Activated naive CD4-positive, alpha-beta T cell treated with anti-CD3 and anti-CD28 coated beads, Interleukin-2, amount 10 ng/mL, durations not matched to agents 7 days and 5 days (primary cell): ENCODE results near the gene CCDC82.
A peak's percentile ranks its signal among the peaks of the same experiment; 100 is the strongest.

Experiments used
- CTCF ChIA-PET: fragments of 350-600 bp; sonication (Branson Sonifier 250); formaldehyde crosslinking; loops from one replicate; lab custom pipeline; 2021; ENCODE audit warnings: antibody characterized with exemption; lab: Charles Lee
- DNase-seq: peaks from one replicate; pipeline ENCODE4 v3.0.0-alpha.2; 2020
- H3K27ac Mint-ChIP-seq: one replicate; pipeline ENCODE4 v1.8.0; 2021; ENCODE audit warnings: mild to moderate bottlenecking, moderate library complexity, mixed read lengths
- H3K27me3 Mint-ChIP-seq: one replicate; pipeline ENCODE4 v1.8.0; 2021; ENCODE audit warnings: mild to moderate bottlenecking, mixed read lengths
- H3K36me3 Mint-ChIP-seq: one replicate; pipeline ENCODE4 v1.8.0; 2021; ENCODE audit warnings: mixed read lengths
- H3K4me1 Mint-ChIP-seq: one replicate; pipeline ENCODE4 v1.8.0; 2021; ENCODE audit warnings: mixed read lengths
- H3K4me3 Mint-ChIP-seq: one replicate; pipeline ENCODE4 v1.8.0; 2021; ENCODE audit warnings: mild to moderate bottlenecking, moderate library complexity, mixed read lengths
- H3K9me3 Mint-ChIP-seq: one replicate; pipeline ENCODE4 v1.8.0; 2021; ENCODE audit warnings: mixed read lengths

Gene CCDC82

DNA sequence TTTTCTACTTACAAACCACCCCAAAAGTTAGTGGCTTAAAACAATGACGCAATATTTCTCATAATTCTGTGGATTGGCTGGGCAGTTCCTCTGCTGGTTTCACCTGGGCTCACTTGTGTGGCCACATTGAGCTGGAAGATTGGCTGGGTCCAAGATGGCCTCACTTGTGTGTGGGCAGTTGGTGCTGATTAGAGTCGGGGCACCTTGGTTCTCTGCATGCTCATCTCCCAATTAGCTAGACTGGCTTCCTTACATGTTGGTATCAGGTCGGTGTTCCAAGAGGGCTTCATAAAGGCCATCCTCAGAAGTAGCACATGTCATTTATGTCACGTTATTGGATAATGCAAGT is 59.2 kb downstream of the CCDC82 start:
- Mint-ChIP-seq H3K4me1 (peaks cover 64% of the 10 kb centered on the region), H3K36me3 (peaks cover 57% of the 10 kb centered on the region), H3K4me3 (no peak overlapping the region), H3K27ac (no peak overlapping the region), H3K9me3 (no peaks in the 10 kb centered on the region), H3K27me3 (no peaks in the 10 kb centered on the region)
- CTCF ChIA-PET = interaction anchor here (1.8 kb wide), 1 partner anchor 13 kb away, joined by 8 read pairs; the partner anchor contains the start of gene MAML2
- no peak for DNase-seq

DNA sequence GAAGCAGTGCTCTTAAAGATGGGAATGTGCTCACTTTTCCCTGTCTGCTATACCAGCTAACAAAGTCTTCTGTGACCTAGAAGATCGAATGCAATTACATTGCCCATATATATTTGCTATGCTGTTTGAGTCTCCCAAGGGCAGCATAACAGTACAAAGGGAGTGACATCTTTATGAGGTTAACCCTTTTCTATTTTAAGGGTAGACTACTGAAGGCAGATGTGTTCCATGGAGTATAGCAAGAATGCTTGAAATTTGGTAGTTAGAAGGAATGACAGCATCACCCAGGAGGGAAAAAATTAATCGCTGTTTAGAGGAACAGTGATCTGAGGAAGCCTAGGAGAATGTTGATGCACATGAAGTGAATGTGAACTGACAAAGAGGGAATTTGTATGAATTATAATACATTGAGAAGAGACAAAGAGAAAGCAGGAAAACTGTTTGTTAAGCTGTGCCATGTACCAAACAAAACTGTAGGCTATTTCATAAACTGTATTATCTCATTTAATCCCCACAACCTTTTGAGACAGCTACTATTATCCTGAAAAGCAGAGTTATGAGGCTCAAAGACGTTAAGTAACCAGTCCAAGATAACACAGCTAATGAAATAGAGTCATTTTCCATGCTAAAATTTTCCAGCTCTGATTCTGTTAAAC is 59.7 kb downstream of the CCDC82 start:
- Mint-ChIP-seq H3K27ac (no peak overlapping the region), H3K27me3 (no peaks in the 10 kb centered on the region), H3K36me3 (peaks cover 55% of the 10 kb centered on the region), H3K4me3 (no peak overlapping the region), H3K9me3 (no peaks in the 10 kb centered on the region), H3K4me1 (peaks cover 63% of the 10 kb centered on the region)
- CTCF ChIA-PET = interaction anchor here (1.8 kb wide), 1 partner anchor 13 kb away, joined by 8 read pairs; the partner anchor contains the start of gene MAML2
- DNase-seq = no peak

DNA sequence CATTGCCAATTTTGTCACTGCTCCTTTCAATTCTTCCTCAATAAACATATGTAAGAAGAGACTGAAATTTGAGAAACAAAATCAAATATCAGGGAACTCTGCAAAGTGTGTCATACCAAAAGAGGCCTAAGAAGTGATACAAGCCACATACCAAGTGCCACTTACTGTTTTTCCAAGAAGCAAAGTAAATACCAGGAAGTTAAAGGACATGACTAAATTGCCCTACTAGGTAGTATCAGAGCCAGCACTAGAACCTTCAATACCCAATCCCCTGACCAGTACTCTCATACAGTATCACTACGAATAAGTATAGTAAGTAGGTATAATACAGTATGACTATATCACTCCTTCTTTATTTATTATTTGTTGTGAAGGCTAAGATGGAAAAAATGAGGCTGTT is 60.3 kb downstream of the CCDC82 start:
- Mint-ChIP-seq H3K4me3 (no peak overlapping the region), H3K4me1 (peaks cover 58% of the 10 kb centered on the region), H3K36me3 (peaks cover 55% of the 10 kb centered on the region), H3K27ac (peak overlapping the region; percentile 68), H3K27me3 (no peaks in the 10 kb centered on the region), H3K9me3 (no peaks in the 10 kb centered on the region)
- CTCF ChIA-PET = interaction anchor here (1.8 kb wide), 1 partner anchor 14 kb away, joined by 8 read pairs; the partner anchor contains the start of gene MAML2
- no peak for DNase-seq

DNA sequence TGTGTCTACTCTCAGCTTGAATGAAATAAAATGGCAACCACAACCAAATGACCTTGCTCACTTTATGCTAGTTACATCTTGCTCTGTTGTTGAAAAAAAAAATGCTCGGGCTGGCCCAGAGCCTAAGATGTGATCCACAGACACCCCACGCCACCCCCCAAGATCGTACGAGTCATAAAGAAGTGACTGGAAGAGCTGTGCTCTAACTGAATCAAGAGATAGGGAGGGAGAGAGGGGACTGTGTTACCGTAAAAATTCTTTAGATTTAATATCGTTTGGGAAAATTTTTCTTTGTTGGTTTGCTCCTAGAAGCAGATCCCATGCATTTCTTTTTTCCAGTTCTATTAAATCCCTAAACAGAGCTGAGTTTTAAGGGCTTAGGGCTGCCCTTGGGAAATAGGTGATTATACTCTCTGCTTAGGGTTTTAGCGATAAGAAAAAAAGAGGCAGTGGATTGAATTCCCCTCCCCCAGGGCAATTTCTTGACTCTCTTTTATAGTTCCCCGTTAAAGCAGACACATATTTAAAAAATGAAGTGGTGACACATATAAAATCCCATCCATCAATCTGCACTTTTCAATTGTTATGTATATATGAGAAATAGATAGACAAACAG is 61.2 kb downstream of the CCDC82 start:
- CTCF ChIA-PET = interaction anchor here (1.0 to 1.1 kb wide), 2 partner anchors 9 to 63 kb away, joined by 3 read pairs; no protein-coding TSS in a partner anchor
- Mint-ChIP-seq H3K27me3 (no peaks in the 10 kb centered on the region), H3K9me3 (no peaks in the 10 kb centered on the region), H3K36me3 (peaks cover 57% of the 10 kb centered on the region), H3K27ac (no peak overlapping the region), H3K4me3 (no peak overlapping the region), H3K4me1 (peaks cover 56% of the 10 kb centered on the region)
- no peak for DNase-seq

DNA sequence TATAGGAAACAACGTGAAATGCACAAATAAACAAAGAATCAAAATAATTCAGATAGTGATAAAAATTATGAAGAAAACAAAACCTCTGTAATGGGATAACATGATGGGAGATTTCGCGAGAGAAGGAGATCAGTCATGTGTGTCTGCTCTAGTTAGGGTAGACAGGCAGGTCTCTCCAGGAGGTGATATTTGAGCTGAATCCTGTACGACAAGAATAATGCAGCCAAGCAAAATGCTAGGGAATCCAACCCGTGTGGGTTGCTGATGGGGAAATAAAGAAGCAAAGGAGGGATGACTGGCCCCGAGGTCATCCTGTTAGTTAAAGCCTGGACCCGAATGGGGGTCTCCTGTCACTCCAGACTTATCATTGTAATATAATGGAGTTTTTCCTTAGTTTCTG is 62.8 kb downstream of the CCDC82 start:
- no peaks in the 10 kb centered on the region for H3K9me3 Mint-ChIP-seq
- H3K36me3 Mint-ChIP-seq = peaks cover 60% of the 10 kb centered on the region
- peaks cover 44% of the 10 kb centered on the region for H3K4me1 Mint-ChIP-seq
- no peak overlapping the region for H3K4me3 Mint-ChIP-seq
- H3K27me3 Mint-ChIP-seq = no peaks in the 10 kb centered on the region
- no peak for DNase-seq
- CTCF ChIA-PET = interaction anchor here (1.1 kb wide), 1 partner anchor 12 kb away, joined by 4 read pairs; no protein-coding TSS in a partner anchor
- H3K27ac Mint-ChIP-seq = no peak overlapping the region

DNA sequence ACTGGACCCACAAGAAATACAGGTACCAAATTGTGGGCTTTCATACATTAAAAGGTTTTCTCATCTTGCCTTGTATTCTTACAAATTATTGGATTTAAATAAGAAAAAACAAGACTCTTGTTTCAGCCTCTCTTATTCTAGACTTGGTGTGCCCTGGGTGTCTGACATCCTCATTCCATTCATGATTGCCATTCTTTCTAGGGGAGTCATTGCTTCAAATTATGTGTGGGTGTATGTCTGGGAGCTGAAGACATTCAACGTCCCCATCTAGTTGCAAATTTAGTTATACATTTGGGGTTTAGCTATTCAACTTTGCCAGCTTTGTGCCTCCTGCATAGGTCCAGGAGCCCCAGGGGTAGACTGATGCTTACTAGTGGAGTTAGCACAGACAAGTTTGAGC is 64.8 kb downstream of the CCDC82 start:
- no peaks in the 10 kb centered on the region for H3K27me3 Mint-ChIP-seq
- no peak for DNase-seq
- no peaks in the 10 kb centered on the region for H3K9me3 Mint-ChIP-seq
- peaks cover 66% of the 10 kb centered on the region for H3K36me3 Mint-ChIP-seq
- H3K4me3 Mint-ChIP-seq = no peak overlapping the region
- peaks cover 38% of the 10 kb centered on the region for H3K4me1 Mint-ChIP-seq
- no peak overlapping the region for H3K27ac Mint-ChIP-seq
- CTCF ChIA-PET = interaction anchor here (1.7 kb wide), 1 partner anchor 18 kb away, joined by 3 read pairs; no protein-coding TSS in a partner anchor

DNA sequence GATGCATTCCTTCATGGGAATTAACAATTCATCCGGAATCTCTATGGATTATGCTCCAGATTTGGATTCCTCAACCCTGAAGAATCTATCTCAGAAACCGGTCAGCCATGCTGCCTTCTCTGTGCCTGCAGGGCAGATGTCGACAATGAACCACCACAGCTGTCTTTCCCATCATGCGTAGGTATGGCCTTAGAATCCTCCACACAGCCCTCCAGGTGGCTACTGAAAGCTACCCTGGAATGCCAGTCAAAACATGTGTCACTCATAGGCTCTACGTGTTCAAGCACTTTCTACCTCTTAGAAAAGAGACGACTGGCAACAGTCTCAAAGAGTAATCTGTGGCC is 66.1 kb downstream of the CCDC82 start:
- Mint-ChIP-seq H3K27me3 (no peaks in the 10 kb centered on the region), H3K36me3 (peaks cover 67% of the 10 kb centered on the region), H3K4me1 (peaks cover 33% of the 10 kb centered on the region), H3K9me3 (no peaks in the 10 kb centered on the region), H3K27ac (no peak overlapping the region), H3K4me3 (no peak overlapping the region)
- CTCF ChIA-PET = interaction anchor here (1.7 kb wide), 1 partner anchor 17 kb away, joined by 3 read pairs; no protein-coding TSS in a partner anchor
- no peak for DNase-seq

DNA sequence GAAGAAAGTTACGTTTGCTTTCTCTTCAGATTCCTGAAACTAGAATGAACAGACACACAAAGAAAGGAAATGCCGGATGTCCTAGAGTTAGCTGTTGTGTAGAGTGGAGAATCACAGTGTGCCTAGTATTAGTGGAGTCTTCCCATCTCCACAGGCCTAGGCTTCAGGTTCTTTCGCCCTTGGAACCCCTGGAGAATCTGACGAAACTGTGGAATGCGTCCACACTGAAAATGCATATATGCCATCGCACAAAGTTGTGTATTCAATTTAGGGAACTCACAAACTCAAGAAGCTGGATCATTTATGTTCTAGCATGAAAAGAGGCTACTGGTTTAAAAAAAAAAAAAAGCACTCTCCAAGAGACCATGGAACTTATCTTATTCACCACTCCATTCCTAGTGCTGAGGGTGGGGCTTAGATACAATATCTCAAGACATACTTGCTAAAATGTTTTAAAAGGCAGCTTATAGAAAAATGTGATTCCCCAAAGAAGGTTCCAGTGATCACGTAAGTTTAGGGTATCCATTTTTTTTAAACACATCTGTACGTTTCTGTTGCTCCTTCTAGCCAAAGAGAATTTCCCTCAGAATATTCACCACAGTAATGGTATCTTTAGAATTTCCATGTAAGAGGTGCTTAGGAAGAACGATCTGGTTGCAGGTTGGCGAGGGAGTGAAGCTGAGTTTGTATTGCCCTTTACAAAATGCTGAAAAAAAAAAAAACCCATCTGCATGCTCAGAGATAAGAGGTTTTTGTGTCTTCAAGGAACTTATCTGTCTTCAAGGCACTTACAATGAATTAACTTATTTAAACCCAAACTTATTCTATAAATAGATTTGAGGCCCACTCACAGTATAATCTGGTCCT is 66.7 kb downstream of the CCDC82 start:
- H3K4me1 Mint-ChIP-seq = peaks cover 36% of the 10 kb centered on the region
- H3K9me3 Mint-ChIP-seq = no peaks in the 10 kb centered on the region
- H3K36me3 Mint-ChIP-seq = peaks cover 70% of the 10 kb centered on the region
- no peak overlapping the region for H3K4me3 Mint-ChIP-seq
- no peak for DNase-seq
- peak overlapping the region; percentile 50 for H3K27ac Mint-ChIP-seq
- CTCF ChIA-PET = no interaction called here
- no peaks in the 10 kb centered on the region for H3K27me3 Mint-ChIP-seq

DNA sequence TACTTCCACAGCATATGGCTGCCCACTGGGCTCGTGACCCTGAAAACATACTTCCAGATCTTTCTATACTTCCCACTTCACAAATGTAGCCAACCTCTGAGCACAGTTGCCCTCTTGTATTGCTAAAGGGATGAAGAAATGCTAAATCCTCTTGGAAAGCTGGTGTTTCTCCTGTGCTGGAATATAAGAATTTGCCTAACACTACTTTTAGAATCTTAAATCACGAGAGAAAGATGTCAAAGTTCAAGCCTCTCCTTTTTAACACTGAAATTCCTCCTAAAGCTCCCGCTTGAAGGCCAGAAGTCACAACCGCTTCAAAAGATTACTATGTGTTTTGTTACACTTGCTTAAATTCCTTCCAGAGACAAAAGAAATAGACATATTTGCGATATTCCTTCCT is 68.6 kb downstream of the CCDC82 start:
- peaks cover 51% of the 10 kb centered on the region for H3K4me1 Mint-ChIP-seq
- CTCF ChIA-PET = no interaction called here
- H3K9me3 Mint-ChIP-seq = no peaks in the 10 kb centered on the region
- no peaks in the 10 kb centered on the region for H3K27me3 Mint-ChIP-seq
- no peak overlapping the region for H3K27ac Mint-ChIP-seq
- H3K36me3 Mint-ChIP-seq = peaks cover 82% of the 10 kb centered on the region
- DNase-seq = no peak
- H3K4me3 Mint-ChIP-seq = no peak overlapping the region

DNA sequence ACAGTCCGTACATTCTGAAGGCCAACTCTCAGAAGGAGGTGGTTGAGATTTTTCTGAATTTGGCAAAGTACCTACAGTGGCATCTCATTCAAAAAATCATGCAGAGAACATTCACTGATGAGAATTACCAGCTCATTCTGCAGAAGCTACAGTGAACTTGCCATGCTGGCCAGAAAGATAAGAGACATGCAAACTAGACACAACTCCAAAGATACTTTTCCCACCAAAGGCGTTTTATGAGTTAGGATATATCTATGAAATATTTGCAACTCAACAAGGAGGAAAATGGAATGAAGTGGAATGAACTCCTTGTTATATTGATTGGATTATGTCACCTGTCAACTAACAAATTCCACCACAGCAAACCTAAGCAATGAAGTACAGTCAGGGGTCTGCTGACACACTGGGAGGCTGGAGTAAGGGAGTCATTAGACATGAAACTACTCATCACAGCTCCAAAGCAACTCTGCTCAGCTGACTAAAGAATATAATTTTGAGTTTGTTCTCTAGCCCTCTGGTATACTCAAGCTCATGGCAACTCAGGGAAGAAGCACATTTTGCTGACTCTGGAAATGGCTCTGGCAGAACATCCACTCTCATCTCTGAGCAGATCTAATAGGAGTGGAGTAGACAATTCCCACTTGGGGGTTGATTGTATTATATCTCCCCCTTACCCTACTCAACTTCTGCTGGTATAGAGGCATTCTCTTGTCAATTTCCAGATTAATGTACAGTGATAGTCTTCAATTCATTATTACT is 69.6 kb downstream of the CCDC82 start:
- peaks cover 85% of the 10 kb centered on the region for H3K36me3 Mint-ChIP-seq
- no peaks in the 10 kb centered on the region for H3K27me3 Mint-ChIP-seq
- no peak overlapping the region for H3K4me3 Mint-ChIP-seq
- no peak for DNase-seq
- H3K9me3 Mint-ChIP-seq = no peaks in the 10 kb centered on the region
- no peak overlapping the region for H3K27ac Mint-ChIP-seq
- H3K4me1 Mint-ChIP-seq = peaks cover 58% of the 10 kb centered on the region
- CTCF ChIA-PET = interaction anchor here (0.9 kb wide), 1 partner anchor 19 kb away, joined by 3 read pairs; no protein-coding TSS in a partner anchor

DNA sequence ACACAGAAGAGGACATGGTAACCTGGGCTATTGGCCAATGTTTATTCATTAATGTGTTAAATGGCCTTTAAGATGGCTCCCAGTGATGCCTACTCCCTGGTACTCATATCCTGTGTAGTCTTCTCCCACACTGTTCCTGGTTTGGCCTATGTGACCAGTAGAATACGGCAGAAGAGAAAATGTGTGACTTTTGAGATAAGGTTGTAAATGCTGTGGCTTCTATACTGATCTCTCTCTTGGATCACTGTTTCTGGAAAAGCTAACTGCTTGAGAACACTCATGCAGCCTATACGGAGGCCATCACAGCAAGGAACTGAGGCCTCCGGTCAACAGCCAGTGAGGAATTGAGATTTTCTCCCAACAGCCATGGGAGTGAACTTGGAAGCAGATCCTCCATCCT is 70.9 kb downstream of the CCDC82 start:
- peaks cover 84% of the 10 kb centered on the region for H3K36me3 Mint-ChIP-seq
- H3K27me3 Mint-ChIP-seq = no peaks in the 10 kb centered on the region
- CTCF ChIA-PET = interaction anchor here (1.9 kb wide), 1 partner anchor 24 kb away, joined by 7 read pairs; the partner anchor contains the start of gene MAML2
- H3K4me3 Mint-ChIP-seq = no peak overlapping the region
- H3K27ac Mint-ChIP-seq = no peak overlapping the region
- no peak for DNase-seq
- H3K9me3 Mint-ChIP-seq = no peaks in the 10 kb centered on the region
- peaks cover 66% of the 10 kb centered on the region for H3K4me1 Mint-ChIP-seq

DNA sequence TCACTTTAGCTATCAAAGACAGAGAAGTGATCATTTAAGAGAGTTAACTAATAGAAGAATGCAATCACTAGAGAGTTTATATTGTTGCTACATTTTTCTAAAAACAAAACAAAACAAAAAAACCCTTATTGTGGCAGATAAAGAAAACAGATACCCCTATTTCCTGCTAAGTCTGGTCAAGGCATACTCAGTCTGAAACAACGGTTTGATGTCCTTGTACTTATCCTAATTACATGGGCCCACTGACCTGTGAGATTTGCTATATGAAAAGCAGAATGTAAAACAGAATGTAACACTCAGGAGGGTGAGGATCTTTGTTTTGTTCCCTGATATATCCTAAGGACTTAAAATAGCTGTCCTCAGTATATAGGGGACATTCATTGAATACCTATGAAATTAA is 71.3 kb downstream of the CCDC82 start:
- Mint-ChIP-seq H3K27me3 (no peaks in the 10 kb centered on the region), H3K9me3 (no peaks in the 10 kb centered on the region), H3K4me1 (peaks cover 69% of the 10 kb centered on the region), H3K36me3 (peaks cover 82% of the 10 kb centered on the region), H3K4me3 (no peak overlapping the region), H3K27ac (no peak overlapping the region)
- CTCF ChIA-PET = interaction anchor here (1.9 kb wide), 1 partner anchor 25 kb away, joined by 7 read pairs; the partner anchor contains the start of gene MAML2
- DNase-seq = no peak

DNA sequence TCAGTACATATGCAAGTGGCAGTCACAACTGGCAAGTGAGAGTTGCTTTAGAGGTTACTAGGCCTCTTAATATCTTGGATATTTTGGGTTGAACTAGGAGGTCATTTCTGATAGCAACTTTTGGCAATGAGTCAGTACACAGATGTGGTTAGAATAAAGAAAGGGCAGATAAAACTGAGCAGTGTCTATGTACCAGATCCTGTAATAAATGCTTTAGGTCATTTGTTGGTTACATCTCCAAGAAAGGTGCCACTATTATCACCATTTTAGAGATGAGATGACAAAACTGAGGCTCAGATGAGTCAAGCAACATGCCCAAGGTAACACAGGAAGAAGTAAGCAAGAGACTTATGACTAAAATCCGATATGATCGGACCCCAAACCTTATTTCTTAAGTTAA is 71.7 kb downstream of the CCDC82 start:
- no peak for DNase-seq
- no peaks in the 10 kb centered on the region for H3K27me3 Mint-ChIP-seq
- H3K4me1 Mint-ChIP-seq = peaks cover 69% of the 10 kb centered on the region
- no peaks in the 10 kb centered on the region for H3K9me3 Mint-ChIP-seq
- CTCF ChIA-PET = interaction anchor here (1.9 kb wide), 1 partner anchor 25 kb away, joined by 7 read pairs; the partner anchor contains the start of gene MAML2
- peaks cover 82% of the 10 kb centered on the region for H3K36me3 Mint-ChIP-seq
- no peak overlapping the region for H3K27ac Mint-ChIP-seq
- no peak overlapping the region for H3K4me3 Mint-ChIP-seq
